IMR-90 (cell line): ENCODE results near the gene PDIA2. TPM values are rescaled to one million over a fixed set of nuclear protein-coding genes. Genes with fewer than 3 reads are reported as not detected.

Experiments
- ATAC-seq: fragments of 200-7000 bp; cut with Tn5 transposase; 2 replicates; pipeline ENCODE4 v1.9.1; 2020; ENCODE audit warnings: low read depth, mild to moderate bottlenecking, moderate library complexity
- BruUV-seq: library from RNA; stranded (reverse); fragments of 400-500 nt; replicated peaks from 2 replicates; lab custom pipeline; 2021; lab: Mats Ljungman, UMichigan
- CTCF ChIA-PET: fragments of 300-600 bp; formaldehyde crosslinking; extraction: SDS; loops from one replicate; lab custom pipeline; 2021; ENCODE audit warnings: antibody characterized with exemption; lab: Yijun Ruan, JAX
- POLR2A ChIA-PET: fragments of 300-600 bp; sonication (Branson Sonifier 250); formaldehyde crosslinking; loops from one replicate; lab custom pipeline; 2022; ENCODE audit warnings: antibody characterized with exemption; ENCODE audit not compliant: unreplicated experiment; lab: Charles Lee
- DNase-seq: peaks from one replicate; pipeline ENCODE4 v3.0.0; 2013
- H2AFZ ChIP-seq: replicated peaks from 2 replicates; pipeline ENCODE3; 2013; ENCODE audit warnings: low read length, mild to moderate bottlenecking; ENCODE audit not compliant: poor library complexity
- H2AK5ac ChIP-seq: 2 replicates; pipeline ENCODE4 v1.6.1; 2013; ENCODE audit warnings: low read depth, low read length, inconsistent platforms
- H2AK9ac ChIP-seq: replicated peaks from 2 replicates; pipeline ENCODE3; 2013; ENCODE audit warnings: mild to moderate bottlenecking, low read depth, low read length, moderate library complexity; ENCODE audit not compliant: poor library complexity
- H2BK120ac ChIP-seq: 2 replicates; pipeline ENCODE4 v1.6.1; 2013; ENCODE audit warnings: low read depth, low read length, inconsistent platforms
- H2BK15ac ChIP-seq: 3 replicates; pipeline ENCODE4 v1.6.1; 2013; ENCODE audit warnings: low read depth, low read length, inconsistent platforms
- H2BK20ac ChIP-seq: 2 replicates; pipeline ENCODE4 v1.6.1; 2013; ENCODE audit warnings: low read depth, mild to moderate bottlenecking, inconsistent platforms, low read length, moderate library complexity
- H2BK5ac ChIP-seq: 2 replicates; pipeline ENCODE4 v1.6.1; 2013; ENCODE audit warnings: mild to moderate bottlenecking, low read depth, low read length, inconsistent platforms; ENCODE audit not compliant: poor library complexity, severe bottlenecking
- H3K14ac ChIP-seq: replicated peaks from 2 replicates; pipeline ENCODE4 v1.6.1; 2013; ENCODE audit warnings: low read depth, low read length, inconsistent platforms
- H3K18ac ChIP-seq: 2 replicates; pipeline ENCODE4 v1.6.1; 2013; ENCODE audit warnings: low read depth, low read length, control low read depth
- H3K23ac ChIP-seq: 2 replicates; pipeline ENCODE4 v1.6.1; 2013; ENCODE audit warnings: low read depth, low read length, inconsistent platforms
- H3K27ac ChIP-seq: 2 replicates; pipeline ENCODE4 v1.5.1; 2013; ENCODE audit warnings: mild to moderate bottlenecking, control low read depth, low read length; ENCODE audit not compliant: insufficient read depth
- H3K27me3 ChIP-seq: 2 replicates; pipeline ENCODE4 v1.6.1; 2013; ENCODE audit warnings: low read length; ENCODE audit not compliant: control insufficient read depth, insufficient read depth
- H3K36me3 ChIP-seq: 2 replicates; pipeline ENCODE4 v1.6.1; 2013; ENCODE audit warnings: low read length, mixed read lengths; ENCODE audit not compliant: control insufficient read depth, insufficient read depth
- H3K4ac ChIP-seq: 2 replicates; pipeline ENCODE4 v1.6.1; 2013; ENCODE audit warnings: low read depth, low read length, inconsistent platforms
- H3K4me1 ChIP-seq: 2 replicates; pipeline ENCODE4 v1.6.1; 2013; ENCODE audit warnings: low read length, mixed read lengths; ENCODE audit not compliant: control insufficient read depth, insufficient read depth
- H3K4me2 ChIP-seq: 2 replicates; pipeline ENCODE4 v1.6.1; 2013; ENCODE audit warnings: low read depth, mild to moderate bottlenecking, control low read depth, low read length, moderate library complexity
- H3K4me3 ChIP-seq: 2 replicates; pipeline ENCODE4 v1.5.1; 2013; ENCODE audit warnings: low read depth, mild to moderate bottlenecking, control low read depth, low read length, moderate library complexity; ENCODE audit not compliant: insufficient read depth
- H3K56ac ChIP-seq: 2 replicates; pipeline ENCODE4 v1.6.1; 2013; ENCODE audit warnings: low read length, inconsistent platforms; ENCODE audit not compliant: insufficient read depth; ENCODE audit errors: extremely low read depth
- H3K79me1 ChIP-seq, 2 experiments: 2 replicates each; pipeline ENCODE4 v1.6.1; 2013; ENCODE audit warnings: low read length in 2 of 2, inconsistent platforms in 1 of 2, low read depth in 1 of 2
- H3K9ac ChIP-seq: 2 replicates; pipeline ENCODE4 v1.6.1; 2013; ENCODE audit warnings: low read depth, low read length, control low read depth
- H3K9me1 ChIP-seq: 2 replicates; pipeline ENCODE4 v1.6.1; 2013; ENCODE audit warnings: low read length, inconsistent platforms; ENCODE audit not compliant: insufficient read depth
- H3K9me3 ChIP-seq: 2 replicates; pipeline ENCODE4 v1.6.1; 2013; ENCODE audit warnings: low read length; ENCODE audit not compliant: control insufficient read depth, insufficient read depth
- H4K20me1 ChIP-seq: 2 replicates; pipeline ENCODE4 v1.6.1; 2013; ENCODE audit warnings: low read length, inconsistent platforms; ENCODE audit not compliant: insufficient read depth
- H4K5ac ChIP-seq: 2 replicates; pipeline ENCODE4 v1.6.1; 2013; ENCODE audit warnings: mild to moderate bottlenecking, low read depth, low read length, control low read depth
- H4K8ac ChIP-seq, 2 experiments: 2 replicates each; pipeline ENCODE4 v1.6.1; 2013; ENCODE audit warnings: low read depth in 2 of 2, low read length in 2 of 2, control low read depth in 1 of 2, inconsistent platforms in 1 of 2
- H4K91ac ChIP-seq: 2 replicates; pipeline ENCODE4 v1.6.1; 2013; ENCODE audit warnings: low read depth, low read length, inconsistent platforms; ENCODE audit not compliant: insufficient read depth
- BHLHE40 ChIP-seq: fragments of 150-350 bp; IDR thresholded peaks from 2 replicates; pipeline ENCODE4 v1.6.1; 2016; ENCODE audit warnings: mild to moderate bottlenecking, low read depth, low read length
- CEBPB ChIP-seq: IDR thresholded peaks from 2 replicates; pipeline ENCODE4 v1.6.1; 2012; ENCODE audit warnings: low read depth, low read length, improper control_type of control experiment
- CTCF ChIP-seq: conservative IDR thresholded peaks from 2 replicates; pipeline ENCODE4 v1.5.1; 2012; ENCODE audit warnings: mild to moderate bottlenecking, low read depth, low read length, improper control_type of control experiment
- ELK1 ChIP-seq: fragments of 150-350 bp; IDR thresholded peaks from 2 replicates; pipeline ENCODE4 v1.6.1; 2016; ENCODE audit warnings: low read depth, mild to moderate bottlenecking, low read length, moderate library complexity, borderline replicate concordance
- FOS ChIP-seq: fragments of 150-350 bp; IDR thresholded peaks from 2 replicates; pipeline ENCODE4 v1.6.1; 2016; ENCODE audit warnings: low read depth, low read length
- MAFK ChIP-seq: IDR thresholded peaks from 2 replicates; pipeline ENCODE4 v1.6.1; 2012; ENCODE audit warnings: low read depth, low read length, improper control_type of control experiment
- MXI1 ChIP-seq: IDR thresholded peaks from 2 replicates; pipeline ENCODE4 v1.6.1; 2012; ENCODE audit warnings: low read depth, mild to moderate bottlenecking, low read length, moderate library complexity, borderline replicate concordance
- NFE2L2 ChIP-seq: fragments of 150-350 bp; IDR thresholded peaks from 2 replicates; pipeline ENCODE4 v1.6.1; 2016; ENCODE audit warnings: low read depth, mild to moderate bottlenecking, low read length
- POLR2A ChIP-seq: IDR thresholded peaks from 2 replicates; pipeline ENCODE4 v1.6.1; 2012; ENCODE audit warnings: mild to moderate bottlenecking, low read depth, low read length
- RAD21 ChIP-seq: IDR thresholded peaks from 2 replicates; pipeline ENCODE4 v1.6.1; 2012; ENCODE audit warnings: low read length, improper control_type of control experiment
- RCOR1 ChIP-seq: IDR thresholded peaks from 2 replicates; pipeline ENCODE4 v1.6.1; 2012; ENCODE audit warnings: mild to moderate bottlenecking, low read length, improper control_type of control experiment; ENCODE audit not compliant: insufficient replicate concordance
- RFX5 ChIP-seq: IDR thresholded peaks from 2 replicates; pipeline ENCODE4 v1.8.0; 2012; ENCODE audit warnings: low read depth, mild to moderate bottlenecking, low read length, moderate library complexity
- SMC3 ChIP-seq: fragments of 150-350 bp; IDR thresholded peaks from 2 replicates; pipeline ENCODE4 v1.6.1; 2016; ENCODE audit warnings: low read depth, mild to moderate bottlenecking, antibody characterized with exemption, low read length, moderate library complexity
- USF2 ChIP-seq: fragments of 150-350 bp; IDR thresholded peaks from 2 replicates; pipeline ENCODE4 v1.6.1; 2017; ENCODE audit warnings: mild to moderate bottlenecking, antibody characterized with exemption, low read length, low read depth
- WGBS, 2 experiments: methylation state at CpG; one replicate each; pipeline versions ENCODE4 v1.1.5 to v1.1.7; 2013; ENCODE audit warnings: missing lambda C conversion rate in 2 of 2; ENCODE audit not compliant: insufficient read length in 1 of 2; ENCODE audit errors: extremely low coverage in 2 of 2; 5-methylcytosine and 5-hydroxymethylcytosine counted together
- dilution Hi-C: fragments of 300-500 bp; cut with HindIII; formaldehyde crosslinking; loops from one replicate; pipeline ENCODE4 v1.14.3; 2018; ENCODE audit warnings: low sequenced_read_pairs; ENCODE audit not compliant: unreplicated experiment
- in situ Hi-C: fragments of 300-500 bp; cut with MboI; formaldehyde crosslinking; loops from 3 replicates; pipeline ENCODE4 v1.14.3; 2019; ENCODE audit warnings: low sequenced_read_pairs, inconsistent platforms, mixed read lengths
- intact Hi-C: fragments of 100-400 bp; cut with micrococcal nuclease; formaldehyde crosslinking; loops from 2 replicates; pipeline ENCODE4 v1.10.0; 2022
- polyA plus RNA-seq, 3 experiments: library from polyadenylated mRNA; depleted of rRNA; stranded (reverse); fragments of >200 nt; gene quantifications; 2 replicates each; pipeline ENCODE4 v1.2.3, GENCODE V29; 2012; ENCODE audit warnings: low replicate concordance in 1 of 3
- total RNA-seq: library from RNA; depleted of rRNA; stranded (reverse); fragments of >200 nt; gene quantifications from 2 replicates; pipeline ENCODE4 v1.2.3, GENCODE V29; 2012

The PDIA2 gene
- total and polyA plus RNA-seq, 2 of the 4 experiments (the other 2 are of a cell fraction), result 0.17 TPM; not detected in 1

- Histone ChIP-seq H3K4me2 (no peak overlapping the region), H3K79me1 (no peaks in the 10 kb centered on the region), H2BK15ac (no peak overlapping the region), H4K8ac (no peak overlapping the region), H2BK5ac (no peak overlapping the region), H3K4ac (no peak overlapping the region), H3K36me3 (peaks cover 46% of the 10 kb centered on the region), H2AFZ (no peak overlapping the region), H3K4me3 (no peak overlapping the region), H3K23ac (no peak overlapping the region), H3K9me1 (no peaks in the 10 kb centered on the region), H4K5ac (no peak overlapping the region), H3K27ac (no peak overlapping the region), H3K4me1 (no peaks in the 10 kb centered on the region), H4K20me1 (no peaks in the 10 kb centered on the region), H2BK20ac (no peak overlapping the region), H2AK5ac (no peak overlapping the region), H4K91ac (no peak overlapping the region), H3K9me3 (no peaks in the 10 kb centered on the region), H2BK120ac (no peak overlapping the region), H3K9ac (no peak overlapping the region), H3K27me3 (no peaks in the 10 kb centered on the region), H3K14ac (no peak overlapping the region), H3K18ac (no peak overlapping the region), H2AK9ac (no peak overlapping the region), H3K56ac (no peak overlapping the region)
- no TSS peak for BruUV-seq
- ChIA-PET CTCF (no interaction called here), POLR2A (no interaction called here)
- 95% methylated on average over 16 of the region's 25 CpGs; no CpG with 5 or more reads in 1 of the 2 experiments for WGBS, 2 experiments
- DNase-seq (no peak), ATAC-seq (no peak)
- intact Hi-C loops, result no loop called here
- TF ChIP-seq CEBPB, result no peak
- no peak for TF ChIP-seq MAFK
- TF ChIP-seq FOS, result no peak
- no peak for TF ChIP-seq RFX5
- no peak for TF ChIP-seq ELK1
- TF ChIP-seq RCOR1, result no peak
- TF ChIP-seq MXI1, result no peak
- TF ChIP-seq USF2, result no peak
- TF ChIP-seq SMC3, result no peak
- TF ChIP-seq POLR2A, result no peak
- no peak for TF ChIP-seq BHLHE40
- TF ChIP-seq RAD21, result no peak
- no peak for TF ChIP-seq CTCF
- no peak for TF ChIP-seq NFE2L2
- dilution Hi-C loops, result no loop called here
- in situ Hi-C loops, result no loop called here
Measured at GRCh38 chr16:290015-290680, 7.2 kb downstream of the PDIA2 start.
